Smooth muscle cell (in vitro differentiated cells): ENCODE results near the gene CUZD1. TPM values are rescaled to one million over a fixed set of nuclear protein-coding genes. Genes with fewer than 3 reads are reported as not detected.

Experiments used
- DNase-seq: peaks from one replicate; lab custom pipeline; 2025; ENCODE audit not compliant: unreplicated experiment; lab: John Stamatoyannopoulos, UW
- H2AFZ ChIP-seq: fragments of 200-600 bp; sonication (generic); 2 replicates; pipeline ENCODE4 v1.6.0; 2016; ENCODE audit warnings: antibody characterized with exemption, low read depth, mild to moderate bottlenecking
- H3F3A ChIP-seq: fragments of 200-600 bp; sonication (generic); 2 replicates; pipeline ENCODE4 v1.6.0; 2017; ENCODE audit warnings: antibody characterized with exemption, low read depth
- H3K27ac ChIP-seq: fragments of 200-600 bp; sonication (generic); 2 replicates; pipeline ENCODE4 v1.5.1; 2016; ENCODE audit warnings: low read depth, mild to moderate bottlenecking
- H3K27me3 ChIP-seq: fragments of 200-600 bp; sonication (generic); 2 replicates; pipeline ENCODE4 v1.6.1; 2016; ENCODE audit warnings: low read depth, mild to moderate bottlenecking
- H3K36me3 ChIP-seq: fragments of 200-600 bp; sonication (generic); 2 replicates; pipeline ENCODE4 v1.5.1; 2016; ENCODE audit warnings: low read depth
- H3K4me1 ChIP-seq: fragments of 200-600 bp; sonication (generic); 2 replicates; pipeline ENCODE4 v1.5.1; 2016; ENCODE audit warnings: low read depth
- H3K4me2 ChIP-seq: fragments of 200-600 bp; sonication (generic); 2 replicates; pipeline ENCODE4 v1.6.0; 2016; ENCODE audit warnings: mild to moderate bottlenecking
- H3K4me3 ChIP-seq: fragments of 200-600 bp; sonication (generic); 2 replicates; pipeline ENCODE4 v1.5.1; 2016; ENCODE audit warnings: mild to moderate bottlenecking
- H3K79me2 ChIP-seq: fragments of 200-600 bp; sonication (generic); 2 replicates; pipeline ENCODE4 v1.6.0; 2016; ENCODE audit warnings: low read depth, mild to moderate bottlenecking
- H3K9ac ChIP-seq: fragments of 200-600 bp; sonication (generic); 2 replicates; pipeline ENCODE4 v1.6.0; 2016; ENCODE audit warnings: low read depth
- H3K9me3 ChIP-seq: fragments of 200-600 bp; sonication (generic); replicated peaks from 2 replicates; pipeline ENCODE4 v1.5.1; 2016; ENCODE audit warnings: low read depth
- H4K20me1 ChIP-seq: fragments of 200-600 bp; sonication (generic); 2 replicates; pipeline ENCODE4 v1.6.0; 2016; ENCODE audit warnings: low read depth
- CTCF ChIP-seq: fragments of 200-600 bp; sonication (generic); IDR thresholded peaks from 2 replicates; pipeline ENCODE4 v1.5.1; 2017; ENCODE audit warnings: borderline replicate concordance, mild to moderate bottlenecking, antibody characterized with exemption; ENCODE audit not compliant: insufficient read depth, poor library complexity, severe bottlenecking
- WGBS: methylation state at CpG from one replicate; pipeline ENCODE4 v1.1.7; 2016; ENCODE audit warnings: low lambda C conversion rate; 5-methylcytosine and 5-hydroxymethylcytosine counted together
- polyA plus RNA-seq: library from polyadenylated mRNA; unstranded; fragments of >200 nt; fragmentation: Nextera tagmentation; extraction: Ambion mirVana; gene quantifications from 2 replicates; pipeline ENCODE4 v1.2.1, GENCODE V29; 2016
- total RNA-seq: library from RNA; depleted of rRNA; stranded (reverse); fragments of >200 nt; gene quantifications from 2 replicates; pipeline ENCODE4 v1.2.3, GENCODE V29; 2014

Gene CUZD1
- total and polyA plus RNA-seq, 2 experiments from 2014 or later = 0.72 TPM; not detected in 1

DNA sequence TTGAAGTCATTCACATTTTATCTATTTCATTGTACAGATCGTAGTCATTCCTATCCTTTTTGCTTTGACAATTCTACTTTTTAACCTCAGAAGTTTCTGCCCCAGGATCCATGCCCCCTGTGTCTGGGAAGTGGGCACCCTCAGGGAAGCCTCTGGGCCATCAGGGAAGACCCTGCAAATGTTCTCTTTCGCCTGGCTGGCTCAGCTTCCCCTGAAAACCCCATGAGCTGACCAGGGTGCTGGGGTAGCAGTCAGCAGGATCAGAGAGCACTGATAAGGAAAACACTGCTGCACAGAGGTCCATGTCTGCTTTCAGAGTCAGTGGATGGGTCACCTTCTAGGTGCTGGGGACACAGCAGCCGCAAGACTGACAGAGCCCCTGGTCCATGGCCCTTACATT, 23.8 kb downstream of the CUZD1 start:
- Histone ChIP-seq H3F3A (no peaks in the 10 kb centered on the region), H4K20me1 (no peaks in the 10 kb centered on the region), H3K4me2 (no peak overlapping the region), H2AFZ (no peak overlapping the region), H3K4me1 (no peaks in the 10 kb centered on the region), H3K4me3 (no peak overlapping the region), H3K36me3 (no peaks in the 10 kb centered on the region), H3K9me3 (no peaks in the 10 kb centered on the region), H3K9ac (no peak overlapping the region), H3K27me3 (no peaks in the 10 kb centered on the region), H3K27ac (no peak overlapping the region), H3K79me2 (no peaks in the 10 kb centered on the region)
- no peak for DNase-seq
- no peak for TF ChIP-seq CTCF
- 85% methylated on average over 3 of the region's 3 CpGs for WGBS

DNA sequence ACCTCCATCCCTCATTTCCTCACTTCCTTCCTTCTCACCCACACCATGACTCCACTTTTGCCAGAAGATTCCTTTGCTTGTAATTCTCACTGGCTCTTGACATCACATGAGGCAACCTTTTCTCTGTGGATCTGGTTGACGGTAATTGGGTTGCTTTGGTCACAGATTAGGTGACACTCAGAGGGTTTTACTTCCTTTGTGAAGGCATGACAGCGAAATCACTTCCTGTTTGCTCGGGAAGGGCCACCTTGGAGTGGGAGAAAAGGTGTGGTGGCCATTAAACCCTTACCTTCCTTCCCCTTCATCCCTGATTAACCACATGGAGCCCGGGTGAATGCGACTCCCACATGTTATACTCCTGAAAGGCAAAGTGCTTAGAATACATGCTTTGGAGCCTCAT, 30.2 kb downstream of the CUZD1 start:
- no peak overlapping the region for H3K9ac ChIP-seq
- no peaks in the 10 kb centered on the region for H4K20me1 ChIP-seq

GRCh38 chr10:122814493-122814892, 31.2 kb downstream of the CUZD1 start:
- no peaks in the 10 kb centered on the region for H3F3A ChIP-seq
- no peaks in the 10 kb centered on the region for H3K27me3 ChIP-seq
- no peaks in the 10 kb centered on the region for H3K36me3 ChIP-seq
- no peak for TF ChIP-seq CTCF
- H2AFZ ChIP-seq = no peak overlapping the region
- no peaks in the 10 kb centered on the region for H4K20me1 ChIP-seq
- H3K9ac ChIP-seq = no peak overlapping the region
- no peak for DNase-seq
- no peak overlapping the region for H3K27ac ChIP-seq
- 81% methylated on average over 2 of the region's 2 CpGs for WGBS
- no peak overlapping the region for H3K4me2 ChIP-seq
- no peak overlapping the region for H3K4me3 ChIP-seq
- no peaks in the 10 kb centered on the region for H3K79me2 ChIP-seq
- no peaks in the 10 kb centered on the region for H3K9me3 ChIP-seq
- no peaks in the 10 kb centered on the region for H3K4me1 ChIP-seq

More for the DNA sequence above, 30.2 kb downstream of the CUZD1 start:
- Histone ChIP-seq H2AFZ (no peak overlapping the region), H3F3A (no peaks in the 10 kb centered on the region), H3K27me3 (no peaks in the 10 kb centered on the region), H3K79me2 (no peaks in the 10 kb centered on the region), H3K36me3 (no peaks in the 10 kb centered on the region), H3K9me3 (no peaks in the 10 kb centered on the region), H3K4me2 (no peak overlapping the region), H3K4me3 (no peak overlapping the region), H3K4me1 (no peaks in the 10 kb centered on the region), H3K27ac (no peak overlapping the region)
- DNase-seq = no peak
- no peak for TF ChIP-seq CTCF
- WGBS = 78% methylated on average over 5 of the region's 5 CpGs

DNA sequence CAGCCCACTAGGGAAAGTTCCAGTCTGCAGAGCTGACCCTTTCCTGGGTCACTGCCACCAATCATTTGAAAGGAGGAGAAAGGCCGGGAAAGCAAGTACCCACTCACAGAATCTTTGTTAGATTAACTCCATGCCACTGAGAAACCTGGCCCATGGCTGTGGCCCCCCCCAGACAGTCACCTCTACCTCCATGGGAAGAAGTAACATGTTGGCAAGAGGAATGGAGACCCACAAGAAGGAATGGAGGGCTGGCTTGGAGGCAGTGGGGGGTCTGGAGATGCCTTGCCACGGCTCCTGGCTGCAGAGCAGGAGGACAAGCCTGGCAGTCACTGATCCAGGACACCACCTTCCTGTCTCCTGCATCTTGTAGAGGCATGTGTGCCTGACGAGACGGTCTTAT, 32.9 kb downstream of the CUZD1 start:
- Histone ChIP-seq H3K4me2 (no peak overlapping the region), H3F3A (no peaks in the 10 kb centered on the region), H3K36me3 (no peaks in the 10 kb centered on the region), H3K27ac (no peak overlapping the region), H3K27me3 (no peaks in the 10 kb centered on the region), H3K9me3 (no peaks in the 10 kb centered on the region), H3K4me1 (no peaks in the 10 kb centered on the region), H4K20me1 (no peaks in the 10 kb centered on the region), H3K4me3 (no peak overlapping the region), H3K9ac (no peak overlapping the region), H3K79me2 (no peaks in the 10 kb centered on the region), H2AFZ (no peak overlapping the region)
- no peak for TF ChIP-seq CTCF
- 80% methylated on average over 4 of the region's 4 CpGs for WGBS
- no peak for DNase-seq
